ENCODE measurements around the gene PCYT1A.

DNA sequence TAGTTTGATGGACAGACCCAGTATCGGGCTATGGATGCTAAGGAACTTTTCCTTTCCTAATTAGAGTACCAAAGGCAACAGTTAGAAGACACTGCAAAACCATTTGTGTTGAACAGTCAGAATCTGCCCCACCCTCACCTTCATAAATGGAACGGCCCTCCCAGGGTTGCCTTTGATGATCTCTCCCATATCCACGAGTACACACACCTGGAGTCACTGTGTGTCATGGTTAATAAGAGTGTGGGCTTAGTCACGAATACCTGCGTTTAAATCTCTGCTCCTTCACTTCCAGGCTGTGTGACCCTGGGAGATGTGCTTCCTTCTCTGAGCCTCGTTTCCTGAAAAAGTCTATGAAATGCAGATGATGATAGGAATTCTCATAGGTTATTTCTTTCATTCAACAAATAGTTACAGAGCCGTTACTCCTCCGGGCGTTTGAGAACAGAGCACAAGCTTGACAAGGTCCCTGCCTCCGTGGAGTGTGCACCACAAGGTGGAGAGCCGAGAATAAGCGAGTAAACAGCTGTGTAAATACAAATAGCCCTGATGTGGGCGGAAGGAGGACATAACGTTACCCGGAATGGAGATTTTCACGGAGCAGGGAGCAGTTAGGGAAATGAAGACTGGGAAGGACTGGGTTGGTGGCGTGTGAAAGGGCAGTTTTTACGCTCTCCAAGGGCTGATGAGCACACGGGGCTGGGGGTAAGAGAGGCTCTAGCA lies 64.5 kb downstream of the PCYT1A start:
- TF ChIP-seq, protein P1, sequence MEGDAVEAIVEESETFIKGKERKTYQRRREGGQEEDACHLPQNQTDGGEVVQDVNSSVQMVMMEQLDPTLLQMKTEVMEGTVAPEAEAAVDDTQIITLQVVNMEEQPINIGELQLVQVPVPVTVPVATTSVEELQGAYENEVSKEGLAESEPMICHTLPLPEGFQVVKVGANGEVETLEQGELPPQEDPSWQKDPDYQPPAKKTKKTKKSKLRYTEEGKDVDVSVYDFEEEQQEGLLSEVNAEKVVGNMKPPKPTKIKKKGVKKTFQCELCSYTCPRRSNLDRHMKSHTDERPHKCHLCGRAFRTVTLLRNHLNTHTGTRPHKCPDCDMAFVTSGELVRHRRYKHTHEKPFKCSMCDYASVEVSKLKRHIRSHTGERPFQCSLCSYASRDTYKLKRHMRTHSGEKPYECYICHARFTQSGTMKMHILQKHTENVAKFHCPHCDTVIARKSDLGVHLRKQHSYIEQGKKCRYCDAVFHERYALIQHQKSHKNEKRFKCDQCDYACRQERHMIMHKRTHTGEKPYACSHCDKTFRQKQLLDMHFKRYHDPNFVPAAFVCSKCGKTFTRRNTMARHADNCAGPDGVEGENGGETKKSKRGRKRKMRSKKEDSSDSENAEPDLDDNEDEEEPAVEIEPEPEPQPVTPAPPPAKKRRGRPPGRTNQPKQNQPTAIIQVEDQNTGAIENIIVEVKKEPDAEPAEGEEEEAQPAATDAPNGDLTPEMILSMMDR (IDR thresholded peaks at IDR 0.05): no peak
- TF ChIP-seq POLR2A (IDR thresholded peaks at IDR 0.05): no peak

All from breast epithelium (tissue), 3 donors.